H1 (cell line): ENCODE results near the gene CNTN5. TPM values are rescaled to one million over a fixed set of nuclear protein-coding genes. Genes with fewer than 3 reads are reported as not detected.

ENCODE experiments used
- CTCF ChIA-PET: fragments of 300-600 bp; sonication (Branson Sonifier 250); formaldehyde crosslinking; loops from one replicate; lab custom pipeline; 2021; ENCODE audit not compliant: partially characterized antibody; lab: Charles Lee
- POLR2A ChIA-PET: fragments of 300-600 bp; sonication (Branson Sonifier 250); formaldehyde crosslinking; loops from one replicate; lab custom pipeline; 2021; ENCODE audit warnings: inconsistent platforms; ENCODE audit not compliant: partially characterized antibody; lab: Charles Lee
- DNase-seq, 2 experiments: peaks; one replicate each; pipeline versions ENCODE4 v3.0.0 to v3.0.0-alpha.2; 2010 to 2022; ENCODE audit warnings: low spot score in 2 of 2, low read depth in 1 of 2, mixed read lengths in 1 of 2
- FAIRE-seq: peaks from 2 replicates; lab custom pipeline; 2011; peaks lifted over from hg19 to GRCh38; lab: Jason Lieb, UNC
- H2AFZ ChIP-seq: 2 replicates; pipeline ENCODE4 v1.8.1; 2012; ENCODE audit warnings: low read length, inconsistent platforms
- H2AK5ac ChIP-seq: 2 replicates; pipeline ENCODE4 v1.6.1; 2013; ENCODE audit warnings: low read depth, low read length
- H2BK120ac ChIP-seq: replicated peaks from 2 replicates; pipeline ENCODE3; 2013; ENCODE audit warnings: low read depth, low read length, inconsistent platforms
- H2BK12ac ChIP-seq: 2 replicates; pipeline ENCODE4 v1.6.1; 2013; ENCODE audit warnings: low read depth, low read length
- H2BK15ac ChIP-seq: 2 replicates; pipeline ENCODE4 v1.6.1; 2013; ENCODE audit warnings: low read length
- H2BK20ac ChIP-seq: 2 replicates; pipeline ENCODE4 v1.6.1; 2013; ENCODE audit warnings: low read length
- H2BK5ac ChIP-seq: 2 replicates; pipeline ENCODE4 v1.6.1; 2013; ENCODE audit warnings: low read depth, low read length
- H3K14ac ChIP-seq: 2 replicates; pipeline ENCODE4 v1.6.1; 2013; ENCODE audit warnings: inconsistent platforms; ENCODE audit not compliant: insufficient read length
- H3K18ac ChIP-seq: 2 replicates; pipeline ENCODE4 v1.6.1; 2013; ENCODE audit warnings: low read length; ENCODE audit errors: extremely low read depth
- H3K23ac ChIP-seq: 2 replicates; pipeline ENCODE4 v1.6.1; 2013; ENCODE audit warnings: inconsistent platforms; ENCODE audit not compliant: insufficient read length
- H3K23me2 ChIP-seq: 2 replicates; pipeline ENCODE4 v1.6.1; 2013; ENCODE audit warnings: low read depth, low read length
- H3K27ac ChIP-seq: 2 replicates; pipeline ENCODE4 v1.6.1; 2011; ENCODE audit warnings: low read depth, low read length, inconsistent platforms
- H3K27me3 ChIP-seq, 4 experiments: replicated peaks in 1 of 4; 1 replicate in 1 of 4; 2 replicates in 3 of 4; pipeline versions ENCODE4 v1.6.1 to v1.8.1; 2011 to 2013; ENCODE audit warnings: low read length in 3 of 4, mild to moderate bottlenecking in 3 of 4, inconsistent platforms in 2 of 4, mixed read lengths in 2 of 4, moderate library complexity in 1 of 4; ENCODE audit not compliant: control insufficient read depth in 3 of 4, insufficient read depth in 3 of 4; ENCODE audit errors: extremely low read depth in 1 of 4
- H3K36me3 ChIP-seq, 4 experiments: 2 replicates each; pipeline versions ENCODE4 v1.6.1 to v1.8.1; 2011 to 2013; ENCODE audit warnings: mild to moderate bottlenecking in 4 of 4, low read length in 3 of 4, moderate library complexity in 2 of 4, control low read depth in 1 of 4, inconsistent platforms in 1 of 4; ENCODE audit not compliant: insufficient read depth in 4 of 4, control insufficient read depth in 2 of 4
- H3K4ac ChIP-seq: replicated peaks from 2 replicates; pipeline ENCODE3; 2013; ENCODE audit warnings: low read length, low read depth, mixed read lengths, inconsistent platforms; ENCODE audit not compliant: insufficient read length
- H3K4me1 ChIP-seq, 4 experiments: replicated peaks in 1 of 4; 1 replicate in 1 of 4; 2 replicates in 3 of 4; pipeline versions ENCODE4 v1.6.1 to v1.8.1; 2011 to 2013; ENCODE audit warnings: low read length in 3 of 4, inconsistent platforms in 2 of 4, mixed read lengths in 1 of 4; ENCODE audit not compliant: insufficient read depth in 4 of 4, control insufficient read depth in 3 of 4
- H3K4me2 ChIP-seq, 2 experiments: 2 replicates each; pipeline versions ENCODE4 v1.6.1 to v1.8.1; 2011 to 2013; ENCODE audit warnings: low read depth in 2 of 2, low read length in 2 of 2, control low read depth in 1 of 2, inconsistent platforms in 1 of 2, mild to moderate bottlenecking in 1 of 2; ENCODE audit not compliant: insufficient read depth in 1 of 2
- H3K4me3 ChIP-seq, 4 experiments: fragments of 200-600, 300-600 bp in 1 of 4; sonication (generic), shearing (Covaris generic), sonication (Bioruptor Twin) in 1 of 4; 2 replicates each; pipeline versions ENCODE4 v1.5.1 to v1.8.1; 2011 to 2016; ENCODE audit warnings: low read length in 4 of 4, low read depth in 3 of 4, control low read depth in 2 of 4, inconsistent platforms in 2 of 4, mild to moderate bottlenecking in 2 of 4, mixed read lengths in 1 of 4, moderate library complexity in 1 of 4; ENCODE audit not compliant: insufficient read depth in 2 of 4; ENCODE audit errors: extremely low read depth in 1 of 4
- H3K56ac ChIP-seq: replicated peaks from 2 replicates; pipeline ENCODE3; 2013; ENCODE audit warnings: low read depth, mild to moderate bottlenecking, mixed read lengths, low read length, inconsistent platforms; ENCODE audit not compliant: insufficient read length
- H3K79me1 ChIP-seq: 2 replicates; pipeline ENCODE4 v1.6.1; 2013; ENCODE audit warnings: low read depth, low read length, control low read depth
- H3K79me2 ChIP-seq, 2 experiments: 2 replicates each; pipeline versions ENCODE4 v1.6.1 to v1.8.1; 2012 to 2013; ENCODE audit warnings: low read length in 2 of 2, mild to moderate bottlenecking in 2 of 2, inconsistent platforms in 1 of 2; ENCODE audit not compliant: insufficient read depth in 2 of 2, control insufficient read depth in 1 of 2
- H3K9ac ChIP-seq, 4 experiments: replicated peaks in 1 of 4; 1 replicate in 1 of 4; 2 replicates in 3 of 4; pipeline versions ENCODE4 v1.6.1 to v1.8.1; 2011 to 2013; ENCODE audit warnings: low read depth in 3 of 4, low read length in 3 of 4, control low read depth in 2 of 4, mild to moderate bottlenecking in 2 of 4, moderate library complexity in 2 of 4, inconsistent platforms in 1 of 4; ENCODE audit errors: extremely low read depth in 1 of 4
- H3K9me3 ChIP-seq, 2 experiments: 2 replicates each; pipeline versions ENCODE4 v1.6.1 to v1.8.1; 2012 to 2013; ENCODE audit warnings: mild to moderate bottlenecking in 2 of 2, moderate library complexity in 2 of 2, control low read depth in 1 of 2, inconsistent platforms in 1 of 2, low read depth in 1 of 2, low read length in 1 of 2, mixed read lengths in 1 of 2; ENCODE audit not compliant: insufficient read depth in 2 of 2
- H4K20me1 ChIP-seq, 2 experiments: replicated peaks in 1 of 2; 2 replicates each; pipeline versions ENCODE3 to v1.8.1; 2011 to 2013; ENCODE audit warnings: inconsistent platforms in 2 of 2, low read length in 2 of 2, mild to moderate bottlenecking in 1 of 2; ENCODE audit not compliant: insufficient read depth in 2 of 2, control insufficient read depth in 1 of 2
- H4K5ac ChIP-seq: 2 replicates; pipeline ENCODE4 v1.6.1; 2013; ENCODE audit warnings: low read length, low read depth, mixed read lengths, inconsistent platforms; ENCODE audit not compliant: insufficient read length
- H4K8ac ChIP-seq: 2 replicates; pipeline ENCODE4 v1.8.0; 2013; ENCODE audit warnings: mild to moderate bottlenecking, moderate library complexity, low read length, inconsistent platforms; ENCODE audit not compliant: insufficient read depth; ENCODE audit errors: extremely low read depth
- H4K91ac ChIP-seq: replicated peaks from 2 replicates; pipeline ENCODE3; 2013; ENCODE audit warnings: low read length, mixed read lengths, inconsistent platforms; ENCODE audit not compliant: insufficient read length
- BACH1 ChIP-seq: IDR thresholded peaks from 2 replicates; pipeline ENCODE4 v1.6.1; 2012; ENCODE audit warnings: low read length, improper control_type of control experiment
- KDM5A ChIP-seq: fragments of 200-600 bp; IDR thresholded peaks from 2 replicates; pipeline ENCODE4 v1.7.1; 2012; ENCODE audit warnings: mild to moderate bottlenecking, low read length, inconsistent platforms, mixed read lengths
- NANOG ChIP-seq: IDR thresholded peaks from 2 replicates; pipeline ENCODE4 v1.6.1; 2011; ENCODE audit warnings: low read length, low read depth, mild to moderate bottlenecking, inconsistent platforms; ENCODE audit not compliant: insufficient read depth, poor library complexity, severe bottlenecking
- NRF1 ChIP-seq: IDR thresholded peaks from 2 replicates; pipeline ENCODE4 v1.6.1; 2011; ENCODE audit warnings: mild to moderate bottlenecking, low read depth, low read length, improper control_type of control experiment
- RBBP5 ChIP-seq: IDR thresholded peaks from 2 replicates; pipeline ENCODE4 v1.7.1; 2012; ENCODE audit warnings: low read depth, mild to moderate bottlenecking, inconsistent platforms, low read length, moderate library complexity, borderline replicate concordance
- SAP30 ChIP-seq: fragments of 300-600 bp; sonication (generic); IDR thresholded peaks from 2 replicates; pipeline ENCODE4 v1.7.1; 2012; ENCODE audit warnings: low read length, moderate library complexity, mild to moderate bottlenecking, inconsistent platforms; ENCODE audit not compliant: insufficient read depth, insufficient replicate concordance
- SP2 ChIP-seq: IDR thresholded peaks from 2 replicates; pipeline ENCODE4 v1.6.1; 2012; ENCODE audit warnings: mild to moderate bottlenecking, low read length, inconsistent platforms
- WGBS, 2 experiments: shearing (Covaris generic) in 1 of 2; methylation state at CpG; one replicate each; pipeline versions ENCODE4 v1.1.6 to v1.1.7; 2013 to 2015; ENCODE audit warnings: low lambda C conversion rate in 2 of 2, mixed read lengths in 2 of 2, inconsistent platforms in 1 of 2, low coverage in 1 of 2, missing lambda C conversion rate in 1 of 2; ENCODE audit not compliant: insufficient replicate concordance in 2 of 2, insufficient coverage in 1 of 2, insufficient read length in 1 of 2; ENCODE audit errors: extremely low coverage in 1 of 2, missing lambda C conversion rate in 1 of 2; 5-methylcytosine and 5-hydroxymethylcytosine counted together
- polyA plus RNA-seq, 7 experiments: library from polyadenylated mRNA; depleted of rRNA in 3 of 7; stranded (reverse) in 5 of 7; unstranded in 2 of 7; fragments of >200 nt in 5 of 7; fragments of 200-250 nt in 2 of 7; gene quantifications; 1 replicate in 5 of 7; 2 replicates in 1 of 7; 4 replicates in 1 of 7; pipeline versions ENCODE4 v1.2.1 to v1.2.3, GENCODE V29; 2011 to 2013; ENCODE audit warnings: missing spikeins in 2 of 7, mixed read lengths in 2 of 7
- total RNA-seq: library from RNA; stranded (reverse); fragmentation: NEBNext Ultra II Directional; extraction: Animal tissue kit (Norgen Biotek cat#: 25700); gene quantifications from 2 replicates; pipeline ENCODE4 v1.2.1, GENCODE V29; 2021
- TF ChIP-seq, protein P1 (sequence below): IDR thresholded peaks from 2 replicates; pipeline ENCODE4 v1.6.1; 2012; ENCODE audit warnings: inconsistent platforms

Gene CNTN5
- total and polyA plus RNA-seq, 2 of the 8 experiments (the other 6 are each of a cell fraction or from before 2014, with no cell fraction given) = not detected

DNA sequence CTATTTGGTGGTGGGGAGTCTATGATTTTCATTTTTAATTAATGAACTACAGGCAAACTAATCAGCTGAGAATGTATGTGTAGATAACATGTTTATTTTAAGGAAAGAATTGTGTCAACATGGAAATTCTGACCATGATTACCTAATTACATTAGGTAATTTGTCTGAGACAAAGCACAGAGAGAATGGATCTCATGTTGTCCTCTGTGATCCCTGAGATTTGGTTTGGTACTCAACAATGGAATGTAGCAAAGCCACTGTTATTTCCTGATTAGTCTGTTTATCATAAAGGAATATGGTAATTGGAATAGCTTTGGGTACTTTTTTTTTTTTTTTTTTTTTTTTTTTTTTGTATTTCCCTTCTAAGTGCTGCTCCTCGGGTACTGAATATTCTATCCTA is 947.6 kb downstream of the CNTN5 start:
- H4K91ac ChIP-seq = no peak overlapping the region
- ChIA-PET CTCF (interaction anchor here (0.6 kb wide), 1 partner anchor 215 kb away, joined by 3 read pairs; no protein-coding TSS in a partner anchor), POLR2A (no interaction called here)
- no peak overlapping the region for H2AFZ ChIP-seq
- H3K4me1 ChIP-seq = no peaks in the 10 kb centered on the region
- no peak overlapping the region for H3K4me3 ChIP-seq
- no peak overlapping the region for H2BK5ac ChIP-seq
- H3K4ac ChIP-seq = no peak overlapping the region
- H3K4me2 ChIP-seq = no peak overlapping the region
- DNase-seq (no peak), FAIRE-seq (no peak)
- H3K56ac ChIP-seq = no peak overlapping the region
- H3K14ac ChIP-seq = no peak overlapping the region
- H3K18ac ChIP-seq = no peak overlapping the region
- H2BK15ac ChIP-seq = no peak overlapping the region
- 100% methylated on average over 1 of the region's 1 CpG; no CpG with 5 or more reads in 1 of the 2 experiments for whole genome bisulfite sequencing, 2 experiments
- H4K5ac ChIP-seq = no peak overlapping the region
- H4K20me1 ChIP-seq = no peaks in the 10 kb centered on the region
- H3K79me2 ChIP-seq = no peaks in the 10 kb centered on the region
- H3K23me2 ChIP-seq = no peaks in the 10 kb centered on the region
- no peak overlapping the region for H3K23ac ChIP-seq
- no peak overlapping the region for H3K27ac ChIP-seq
- no peaks in the 10 kb centered on the region for H3K36me3 ChIP-seq
- H3K27me3 ChIP-seq = no peaks in the 10 kb centered on the region
- H2BK120ac ChIP-seq = no peak overlapping the region
- no peaks in the 10 kb centered on the region for H3K9me3 ChIP-seq
- H2BK12ac ChIP-seq = no peak overlapping the region
- H3K79me1 ChIP-seq = no peaks in the 10 kb centered on the region
- no peak overlapping the region for H2AK5ac ChIP-seq
- H2BK20ac ChIP-seq = no peak overlapping the region
- no peak overlapping the region for H3K9ac ChIP-seq
- H4K8ac ChIP-seq = no peak overlapping the region
- TF ChIP-seq RBBP5 (no peak), SAP30 (no peak), NANOG (no peak), BACH1 (no peak), KDM5A (no peak), NRF1 (no peak), SP2 (no peak)
- TF ChIP-seq, protein P1, sequence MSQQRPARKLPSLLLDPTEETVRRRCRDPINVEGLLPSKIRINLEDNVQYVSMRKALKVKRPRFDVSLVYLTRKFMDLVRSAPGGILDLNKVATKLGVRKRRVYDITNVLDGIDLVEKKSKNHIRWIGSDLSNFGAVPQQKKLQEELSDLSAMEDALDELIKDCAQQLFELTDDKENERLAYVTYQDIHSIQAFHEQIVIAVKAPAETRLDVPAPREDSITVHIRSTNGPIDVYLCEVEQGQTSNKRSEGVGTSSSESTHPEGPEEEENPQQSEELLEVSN = no peak
